H1 (cell line): Measurements from ENCODE around the gene MPZL3. TPM values are rescaled to one million over a fixed set of nuclear protein-coding genes. Genes with fewer than 3 reads are reported as not detected.
A peak's percentile ranks its signal among the peaks of the same experiment; 100 is the strongest.

Experiments used
- BACH1 ChIP-seq: IDR thresholded peaks from 2 replicates; pipeline ENCODE4 v1.6.1; 2012; ENCODE audit warnings: low read length, improper control_type of control experiment
- BRCA1 ChIP-seq: IDR thresholded peaks from 2 replicates; pipeline ENCODE4 v1.6.1; 2012; ENCODE audit warnings: low read depth, low read length, improper control_type of control experiment
- CBX5 ChIP-seq: fragments of 300-800, 300-1000 bp; sonication (generic); IDR thresholded peaks from 2 replicates; pipeline ENCODE4 v1.7.1; 2016; ENCODE audit warnings: antibody characterized with exemption, low read length, low read depth
- CHD1 ChIP-seq: IDR thresholded peaks from 2 replicates; pipeline ENCODE4 v1.6.1; 2012; ENCODE audit warnings: low read depth, low read length, improper control_type of control experiment
- E2F6 ChIP-seq: IDR thresholded peaks from 2 replicates; pipeline ENCODE4 v1.6.1; 2012; ENCODE audit warnings: inconsistent platforms
- HDAC2 ChIP-seq, 2 experiments: fragments of 300-600 bp in 1 of 2; sonication (generic) in 1 of 2; IDR thresholded peaks; 2 replicates each; pipeline ENCODE4 v1.6.1; 2011 to 2012; ENCODE audit warnings: low read depth in 2 of 2, low read length in 2 of 2, mild to moderate bottlenecking in 2 of 2, moderate library complexity in 2 of 2, borderline replicate concordance in 1 of 2, inconsistent platforms in 1 of 2
- KDM1A ChIP-seq: fragments of 200-600, 300-600 bp; sonication (generic); IDR thresholded peaks from 2 replicates; pipeline ENCODE4 v1.7.1; 2016; ENCODE audit warnings: mild to moderate bottlenecking, low read length, borderline replicate concordance
- MAFK ChIP-seq: IDR thresholded peaks from 2 replicates; pipeline ENCODE4 v1.6.1; 2012; ENCODE audit warnings: low read depth, mild to moderate bottlenecking, improper control_type of control experiment, low read length
- NANOG ChIP-seq: IDR thresholded peaks from 2 replicates; pipeline ENCODE4 v1.6.1; 2011; ENCODE audit warnings: low read length, low read depth, mild to moderate bottlenecking, inconsistent platforms; ENCODE audit not compliant: insufficient read depth, poor library complexity, severe bottlenecking
- NRF1 ChIP-seq: IDR thresholded peaks from 2 replicates; pipeline ENCODE4 v1.6.1; 2011; ENCODE audit warnings: mild to moderate bottlenecking, low read depth, low read length, improper control_type of control experiment
- RAD21 ChIP-seq, 2 experiments: IDR thresholded peaks in 1 of 2; conservative IDR thresholded peaks in 1 of 2; 2 replicates each; pipeline ENCODE4 v1.6.1; 2011; ENCODE audit warnings: low read depth in 2 of 2, low read length in 2 of 2, improper control_type of control experiment in 1 of 2, inconsistent platforms in 1 of 2, mild to moderate bottlenecking in 1 of 2, moderate library complexity in 1 of 2
- RBBP5 ChIP-seq: IDR thresholded peaks from 2 replicates; pipeline ENCODE4 v1.7.1; 2012; ENCODE audit warnings: low read depth, mild to moderate bottlenecking, inconsistent platforms, low read length, moderate library complexity, borderline replicate concordance
- RNF2 ChIP-seq: fragments of 200-900, 300-1000 bp; sonication (generic); IDR thresholded peaks from 2 replicates; pipeline ENCODE4 v1.7.1; 2016; ENCODE audit warnings: borderline replicate concordance, low read depth, mild to moderate bottlenecking, antibody characterized with exemption, low read length; ENCODE audit not compliant: poor library complexity, severe bottlenecking; ENCODE audit errors: missing control alignments
- RXRA ChIP-seq: IDR thresholded peaks from 2 replicates; pipeline ENCODE4 v1.6.1; 2011; ENCODE audit warnings: low read depth, mild to moderate bottlenecking, low read length, moderate library complexity; ENCODE audit not compliant: insufficient read depth
- SIN3A ChIP-seq, 2 experiments: IDR thresholded peaks in 1 of 2; conservative IDR thresholded peaks in 1 of 2; 2 replicates each; pipeline ENCODE4 v1.6.1; 2011 to 2012; ENCODE audit warnings: low read length in 2 of 2, improper control_type of control experiment in 1 of 2, low read depth in 1 of 2, mild to moderate bottlenecking in 1 of 2
- SIX5 ChIP-seq: IDR thresholded peaks from 2 replicates; pipeline ENCODE4 v1.6.1; 2011; ENCODE audit warnings: mild to moderate bottlenecking, low read depth, low read length
- SUZ12 ChIP-seq: fragments of 200-600 bp; sonication (generic); IDR thresholded peaks from 2 replicates; pipeline ENCODE4 v1.6.1; 2012; ENCODE audit warnings: mild to moderate bottlenecking, inconsistent platforms, low read length, moderate library complexity, mixed read lengths
- TAF7 ChIP-seq: optimal IDR thresholded peaks from 2 replicates; pipeline ENCODE3; 2011; ENCODE audit warnings: low read depth, mild to moderate bottlenecking, inconsistent platforms, low read length, moderate library complexity, borderline replicate concordance
- ZNF274 ChIP-seq: IDR thresholded peaks from 2 replicates; pipeline ENCODE4 v1.7.0; 2012; ENCODE audit warnings: low read length, borderline replicate concordance; ENCODE audit errors: extremely low read depth
- polyA plus RNA-seq, 7 experiments: library from polyadenylated mRNA; depleted of rRNA in 3 of 7; stranded (reverse) in 5 of 7; unstranded in 2 of 7; fragments of >200 nt in 5 of 7; fragments of 200-250 nt in 2 of 7; gene quantifications; 1 replicate in 5 of 7; 2 replicates in 1 of 7; 4 replicates in 1 of 7; pipeline versions ENCODE4 v1.2.1 to v1.2.3, GENCODE V29; 2011 to 2013; ENCODE audit warnings: missing spikeins in 2 of 7, mixed read lengths in 2 of 7
- total RNA-seq: library from RNA; stranded (reverse); fragmentation: NEBNext Ultra II Directional; extraction: Animal tissue kit (Norgen Biotek cat#: 25700); gene quantifications from 2 replicates; pipeline ENCODE4 v1.2.1, GENCODE V29; 2021
- TF ChIP-seq, protein P1 (sequence below): IDR thresholded peaks from 2 replicates; pipeline ENCODE4 v1.6.1; 2011; ENCODE audit warnings: low read length, improper control_type of control experiment

MPZL3 gene
- total and polyA plus RNA-seq, 2 of the 8 experiments (the other 6 are each of a cell fraction or from before 2014, with no cell fraction given), result 1.1 to 3.9 TPM

GRCh38 chr11:118251858-118252652 is at the start of gene MPZL3 (continued):
- TF ChIP-seq NRF1, result no peak
- no peak for TF ChIP-seq RXRA
- no peak for TF ChIP-seq MAFK
- TF ChIP-seq KDM1A, result no peak
- TF ChIP-seq E2F6, result 0 out of 2 replicates have a peak, but pooled peaks have one; percentile 41
- no peak for TF ChIP-seq BACH1
- TF ChIP-seq SUZ12, result peak; percentile 25; the same call in 1 of the 2 replicates
- no peak for TF ChIP-seq CHD1
- TF ChIP-seq HDAC2 (IDR thresholded peaks at IDR 0.05; ENCODE audit: borderline replicate concordance in 1 of 2, low read depth in 2 of 2, low read length in 2 of 2), result no peak; a peak in 1 of 4 replicates
- TF ChIP-seq, protein P1, sequence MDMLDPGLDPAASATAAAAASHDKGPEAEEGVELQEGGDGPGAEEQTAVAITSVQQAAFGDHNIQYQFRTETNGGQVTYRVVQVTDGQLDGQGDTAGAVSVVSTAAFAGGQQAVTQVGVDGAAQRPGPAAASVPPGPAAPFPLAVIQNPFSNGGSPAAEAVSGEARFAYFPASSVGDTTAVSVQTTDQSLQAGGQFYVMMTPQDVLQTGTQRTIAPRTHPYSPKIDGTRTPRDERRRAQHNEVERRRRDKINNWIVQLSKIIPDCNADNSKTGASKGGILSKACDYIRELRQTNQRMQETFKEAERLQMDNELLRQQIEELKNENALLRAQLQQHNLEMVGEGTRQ, result no peak
- peak; percentile 99 for TF ChIP-seq RBBP5
- TF ChIP-seq SIX5, result no peak
- no peak for TF ChIP-seq RNF2
- TF ChIP-seq SIN3A (conservative IDR thresholded peaks at IDR 0.05 in 1 of 2, IDR thresholded peaks at IDR 0.05 in 1 of 2; ENCODE audit: low read depth in 1 of 2, low read length in 2 of 2), result peak in 1 of 2 experiments; percentile 67; a peak in 1 of 4 replicates
- no peak for TF ChIP-seq BRCA1
- no peak for TF ChIP-seq NANOG
- TF ChIP-seq RAD21 (IDR thresholded peaks at IDR 0.05 in 1 of 2, conservative IDR thresholded peaks at IDR 0.05 in 1 of 2; ENCODE audit: low read depth in 2 of 2, low read length in 2 of 2), result no peak; a peak in 1 of 4 replicates
- TF ChIP-seq TAF7, result peak; percentile 41
- no peak for TF ChIP-seq ZNF274
- no peak for TF ChIP-seq CBX5
